GM12878 (cell line): Measurements from ENCODE around the gene SLC31A1. TPM values are rescaled to one million over a fixed set of nuclear protein-coding genes. Genes with fewer than 3 reads are reported as not detected.

ENCODE experiments used
- ATAC-seq: fragments of 200-7000 bp; cut with Tn5 transposase; 3 replicates; pipeline ENCODE4 v1.9.1; 2020; ENCODE audit warnings: mild to moderate bottlenecking, moderate library complexity
- BruUV-seq: library from RNA; stranded (reverse); fragments of 400-500 nt; replicated peaks from 2 replicates; lab custom pipeline; 2021; lab: Mats Ljungman, UMichigan
- CTCF ChIA-PET: fragments of 300-600 bp; sonication (Branson Sonifier 250); formaldehyde crosslinking; extraction: SDS; loops from one replicate; lab custom pipeline; 2021; ENCODE audit warnings: inconsistent platforms; lab: Yijun Ruan, JAX
- POLR2A ChIA-PET: fragments of 350-600 bp; formaldehyde crosslinking; extraction: SDS; loops from one replicate; lab custom pipeline; 2021; ENCODE audit warnings: inconsistent platforms; lab: Charles Lee
- RAD21 ChIA-PET: fragments of 300-600 bp; sonication (Branson Sonifier 250); formaldehyde crosslinking; loops from one replicate; lab custom pipeline; 2023; ENCODE audit warnings: antibody characterized with exemption; ENCODE audit not compliant: unreplicated experiment; lab: Charles Lee
- SMC1A ChIA-PET: fragments of 300-600 bp; sonication (Branson Sonifier 250); formaldehyde crosslinking; loops from one replicate; lab custom pipeline; 2023; ENCODE audit not compliant: unreplicated experiment, uncharacterized antibody; lab: Charles Lee
- DNase-seq: peaks from one replicate; pipeline ENCODE4 v3.0.0-alpha.2; 2011; ENCODE audit warnings: low read depth, low spot score
- FAIRE-seq: peaks from 3 replicates; lab custom pipeline; 2011; peaks lifted over from hg19 to GRCh38; lab: Jason Lieb, UNC
- H2AFZ ChIP-seq: 2 replicates; pipeline ENCODE4 v1.6.0; 2011; ENCODE audit warnings: low read depth, low read length, control low read depth; ENCODE audit not compliant: control insufficient read depth
- H3K27ac ChIP-seq: 2 replicates; pipeline ENCODE4 v1.5.1; 2011; ENCODE audit warnings: control low read depth; ENCODE audit not compliant: control insufficient read depth, insufficient read depth
- H3K27me3 ChIP-seq, 2 experiments: replicated peaks in 1 of 2; 2 replicates each; pipeline versions ENCODE4 v1.6.0 to v1.6.1; 2011; ENCODE audit warnings: low read length in 1 of 2; ENCODE audit not compliant: control insufficient read depth in 2 of 2, insufficient read depth in 2 of 2
- H3K36me3 ChIP-seq, 2 experiments: 2 replicates each; pipeline ENCODE4 v1.5.1; 2011; ENCODE audit warnings: low read length in 1 of 2; ENCODE audit not compliant: control insufficient read depth in 2 of 2, insufficient read depth in 2 of 2
- H3K4me1 ChIP-seq: 2 replicates; pipeline ENCODE4 v1.6.1; 2011; ENCODE audit warnings: mild to moderate bottlenecking, low read length, moderate library complexity, mixed read lengths; ENCODE audit not compliant: control insufficient read depth, insufficient read depth
- H3K4me2 ChIP-seq: 2 replicates; pipeline ENCODE4 v1.6.0; 2011; ENCODE audit warnings: control low read depth; ENCODE audit not compliant: control insufficient read depth, insufficient read depth
- H3K4me3 ChIP-seq: fragments of 200-600 bp; sonication (generic); 2 replicates; pipeline ENCODE4 v1.5.1; 2016
- H3K79me2 ChIP-seq: 2 replicates; pipeline ENCODE4 v1.6.0; 2011; ENCODE audit warnings: low read length; ENCODE audit not compliant: control insufficient read depth, insufficient read depth
- H3K9ac ChIP-seq: 2 replicates; pipeline ENCODE4 v1.8.0; 2011; ENCODE audit warnings: low read length, control low read depth, mixed read lengths; ENCODE audit not compliant: control insufficient read depth, insufficient read depth
- H3K9me3 ChIP-seq: replicated peaks from 3 replicates; pipeline ENCODE4 v1.5.1; 2011; ENCODE audit warnings: mild to moderate bottlenecking, low read length; ENCODE audit not compliant: control insufficient read depth, insufficient read depth
- H4K20me1 ChIP-seq: 2 replicates; pipeline ENCODE4 v1.6.0; 2011; ENCODE audit not compliant: control insufficient read depth, insufficient read depth
- HDGF ChIP-seq: fragments of 450-650 bp; IDR thresholded peaks from 2 replicates; pipeline ENCODE4 v1.6.1; 2016; ENCODE audit warnings: antibody characterized with exemption
- NRF1 ChIP-seq: conservative IDR thresholded peaks from 2 replicates; pipeline ENCODE4 v1.6.1; 2011; ENCODE audit warnings: mild to moderate bottlenecking, low read depth, low read length, improper control_type of control experiment
- WGBS: methylation state at CpG from one replicate; pipeline ENCODE4 v1.1.6; 2016; ENCODE audit warnings: low lambda C conversion rate; ENCODE audit not compliant: insufficient replicate concordance, insufficient coverage; ENCODE audit errors: missing lambda C conversion rate; 5-methylcytosine and 5-hydroxymethylcytosine counted together
- in situ Hi-C: fragments of 300-500 bp; cut with MboI; formaldehyde crosslinking; loops from 9 replicates; pipeline ENCODE4 v1.14.3; 2018; ENCODE audit warnings: mixed read lengths
- intact Hi-C: fragments of 100-400 bp; cut with micrococcal nuclease; formaldehyde crosslinking; loops from one replicate; pipeline ENCODE4 v1.14.2; 2022; ENCODE audit not compliant: unreplicated experiment
- polyA plus RNA-seq, 11 experiments: library from polyadenylated mRNA; depleted of rRNA in 4 of 11; unstranded in 6 of 11; stranded (reverse) in 5 of 11; fragments of >200 nt; fragmentation: Nextera tagmentation in 4 of 11; fragmentation: Illumina TruSeq in 1 of 11; extraction: Ambion mirVana in 4 of 11; extraction: Trizol in 1 of 11; gene quantifications; 1 replicate in 1 of 11; 2 replicates in 10 of 11; pipeline versions ENCODE4 v1.2.1 to v1.2.3, GENCODE V29; 2011 to 2016; ENCODE audit warnings: inconsistent platforms in 2 of 11, missing spikeins in 2 of 11, low read depth in 1 of 11
- total RNA-seq, 4 experiments: library from RNA; depleted of rRNA in 3 of 4; stranded (reverse); fragments of >200 nt in 3 of 4; fragmentation: Illumina TruSeq in 1 of 4; extraction: Trizol in 1 of 4; gene quantifications; 2 replicates each; pipeline versions ENCODE4 v1.2.1 to v1.2.3, GENCODE V29; 2013 to 2021
- TF ChIP-seq, protein P1 (sequence below): IDR thresholded peaks from 2 replicates; pipeline ENCODE4 v1.6.1; 2011; ENCODE audit warnings: borderline replicate concordance, low read depth, mild to moderate bottlenecking, moderate library complexity, low read length; ENCODE audit not compliant: insufficient read depth, poor library complexity, severe bottlenecking
- TF ChIP-seq, protein P2 (sequence below): IDR thresholded peaks from 2 replicates; pipeline ENCODE4 v1.6.1; 2012; ENCODE audit warnings: low read length, inconsistent platforms
- TF ChIP-seq, protein P3 (sequence below): IDR thresholded peaks from 2 replicates; pipeline ENCODE4 v1.6.1; 2012; ENCODE audit warnings: improper control_type of control experiment, low read depth, low read length; ENCODE audit not compliant: insufficient replicate concordance
- TF ChIP-seq, protein P4 (sequence below): fragments of 450-650 bp; IDR thresholded peaks from 2 replicates; pipeline ENCODE4 v1.6.1; 2017; ENCODE audit warnings: mild to moderate bottlenecking, moderate library complexity
- TF ChIP-seq, protein P5 (sequence below): IDR thresholded peaks from 2 replicates; pipeline ENCODE4 v1.6.1; 2012; ENCODE audit warnings: low read depth, low read length, improper control_type of control experiment

The SLC31A1 gene
- total and polyA plus RNA-seq, 10 of the 15 experiments (the other 5 are each of a cell fraction or from before 2014, with no cell fraction given), result 7.3 to 16.2 (median 10.5) TPM

DNA sequence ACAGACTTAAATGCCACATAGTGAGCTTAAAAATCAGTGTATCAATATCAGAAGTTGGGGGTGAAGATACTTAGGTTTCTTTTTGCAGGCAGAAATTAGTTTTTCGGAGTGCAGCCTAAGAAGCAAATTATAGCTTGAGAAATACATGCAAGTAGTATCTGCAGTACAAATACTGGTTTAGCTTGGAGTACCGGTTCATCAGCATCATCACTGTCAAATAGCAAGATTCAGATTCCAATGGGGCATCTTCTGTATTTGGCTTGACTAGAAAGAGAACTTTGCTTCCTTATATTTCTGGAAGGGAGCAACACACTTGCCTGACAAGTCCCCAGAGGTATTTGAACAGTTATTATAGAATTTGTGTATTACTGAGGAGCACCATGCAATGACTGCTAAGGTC, 19.8 kb downstream of the SLC31A1 start:
- no peak for FAIRE-seq
- ChIA-PET SMC1A (interaction anchor here (1.2 to 4.4 kb wide), 2 partner anchors 20 to 67 kb away, joined by 3 to 14 read pairs; partner anchors contain the start of genes FKBP15 and SLC31A1), RAD21 (no interaction called here), CTCF (no interaction called here), POLR2A (interaction anchor here (0.7 kb wide), 1 partner anchor 730 kb away, joined by 4 read pairs; no protein-coding TSS in a partner anchor)
- Histone ChIP-seq H3K4me2 (no peak overlapping the region), H3K36me3 (no peaks in the 10 kb centered on the region), H3K79me2 (no peaks in the 10 kb centered on the region; the same call in none of the 2 replicates), H4K20me1 (no peaks in the 10 kb centered on the region), H3K9me3 (no peaks in the 10 kb centered on the region), H2AFZ (no peak overlapping the region), H3K27me3 (no peaks in the 10 kb centered on the region), H3K4me3 (no peak overlapping the region), H3K4me1 (peaks cover 6% of the 10 kb centered on the region; the same call in 1 of the 2 replicates), H3K9ac (no peak overlapping the region), H3K27ac (no peak overlapping the region)
- in situ Hi-C loops, result no loop called here
- intact Hi-C loops, result no loop called here
- ATAC-seq, result no peak
- WGBS, result 100% methylated on average over 2 of the region's 2 CpGs
- no TSS peak for BruUV-seq
- no peak for DNase-seq
- TF ChIP-seq HDGF, result no peak
- TF ChIP-seq, protein P1, sequence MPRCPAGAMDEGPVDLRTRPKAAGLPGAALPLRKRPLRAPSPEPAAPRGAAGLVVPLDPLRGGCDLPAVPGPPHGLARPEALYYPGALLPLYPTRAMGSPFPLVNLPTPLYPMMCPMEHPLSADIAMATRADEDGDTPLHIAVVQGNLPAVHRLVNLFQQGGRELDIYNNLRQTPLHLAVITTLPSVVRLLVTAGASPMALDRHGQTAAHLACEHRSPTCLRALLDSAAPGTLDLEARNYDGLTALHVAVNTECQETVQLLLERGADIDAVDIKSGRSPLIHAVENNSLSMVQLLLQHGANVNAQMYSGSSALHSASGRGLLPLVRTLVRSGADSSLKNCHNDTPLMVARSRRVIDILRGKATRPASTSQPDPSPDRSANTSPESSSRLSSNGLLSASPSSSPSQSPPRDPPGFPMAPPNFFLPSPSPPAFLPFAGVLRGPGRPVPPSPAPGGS, result no peak
- TF ChIP-seq, protein P2, sequence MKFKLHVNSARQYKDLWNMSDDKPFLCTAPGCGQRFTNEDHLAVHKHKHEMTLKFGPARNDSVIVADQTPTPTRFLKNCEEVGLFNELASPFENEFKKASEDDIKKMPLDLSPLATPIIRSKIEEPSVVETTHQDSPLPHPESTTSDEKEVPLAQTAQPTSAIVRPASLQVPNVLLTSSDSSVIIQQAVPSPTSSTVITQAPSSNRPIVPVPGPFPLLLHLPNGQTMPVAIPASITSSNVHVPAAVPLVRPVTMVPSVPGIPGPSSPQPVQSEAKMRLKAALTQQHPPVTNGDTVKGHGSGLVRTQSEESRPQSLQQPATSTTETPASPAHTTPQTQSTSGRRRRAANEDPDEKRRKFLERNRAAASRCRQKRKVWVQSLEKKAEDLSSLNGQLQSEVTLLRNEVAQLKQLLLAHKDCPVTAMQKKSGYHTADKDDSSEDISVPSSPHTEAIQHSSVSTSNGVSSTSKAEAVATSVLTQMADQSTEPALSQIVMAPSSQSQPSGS, result no peak
- TF ChIP-seq, protein P3, sequence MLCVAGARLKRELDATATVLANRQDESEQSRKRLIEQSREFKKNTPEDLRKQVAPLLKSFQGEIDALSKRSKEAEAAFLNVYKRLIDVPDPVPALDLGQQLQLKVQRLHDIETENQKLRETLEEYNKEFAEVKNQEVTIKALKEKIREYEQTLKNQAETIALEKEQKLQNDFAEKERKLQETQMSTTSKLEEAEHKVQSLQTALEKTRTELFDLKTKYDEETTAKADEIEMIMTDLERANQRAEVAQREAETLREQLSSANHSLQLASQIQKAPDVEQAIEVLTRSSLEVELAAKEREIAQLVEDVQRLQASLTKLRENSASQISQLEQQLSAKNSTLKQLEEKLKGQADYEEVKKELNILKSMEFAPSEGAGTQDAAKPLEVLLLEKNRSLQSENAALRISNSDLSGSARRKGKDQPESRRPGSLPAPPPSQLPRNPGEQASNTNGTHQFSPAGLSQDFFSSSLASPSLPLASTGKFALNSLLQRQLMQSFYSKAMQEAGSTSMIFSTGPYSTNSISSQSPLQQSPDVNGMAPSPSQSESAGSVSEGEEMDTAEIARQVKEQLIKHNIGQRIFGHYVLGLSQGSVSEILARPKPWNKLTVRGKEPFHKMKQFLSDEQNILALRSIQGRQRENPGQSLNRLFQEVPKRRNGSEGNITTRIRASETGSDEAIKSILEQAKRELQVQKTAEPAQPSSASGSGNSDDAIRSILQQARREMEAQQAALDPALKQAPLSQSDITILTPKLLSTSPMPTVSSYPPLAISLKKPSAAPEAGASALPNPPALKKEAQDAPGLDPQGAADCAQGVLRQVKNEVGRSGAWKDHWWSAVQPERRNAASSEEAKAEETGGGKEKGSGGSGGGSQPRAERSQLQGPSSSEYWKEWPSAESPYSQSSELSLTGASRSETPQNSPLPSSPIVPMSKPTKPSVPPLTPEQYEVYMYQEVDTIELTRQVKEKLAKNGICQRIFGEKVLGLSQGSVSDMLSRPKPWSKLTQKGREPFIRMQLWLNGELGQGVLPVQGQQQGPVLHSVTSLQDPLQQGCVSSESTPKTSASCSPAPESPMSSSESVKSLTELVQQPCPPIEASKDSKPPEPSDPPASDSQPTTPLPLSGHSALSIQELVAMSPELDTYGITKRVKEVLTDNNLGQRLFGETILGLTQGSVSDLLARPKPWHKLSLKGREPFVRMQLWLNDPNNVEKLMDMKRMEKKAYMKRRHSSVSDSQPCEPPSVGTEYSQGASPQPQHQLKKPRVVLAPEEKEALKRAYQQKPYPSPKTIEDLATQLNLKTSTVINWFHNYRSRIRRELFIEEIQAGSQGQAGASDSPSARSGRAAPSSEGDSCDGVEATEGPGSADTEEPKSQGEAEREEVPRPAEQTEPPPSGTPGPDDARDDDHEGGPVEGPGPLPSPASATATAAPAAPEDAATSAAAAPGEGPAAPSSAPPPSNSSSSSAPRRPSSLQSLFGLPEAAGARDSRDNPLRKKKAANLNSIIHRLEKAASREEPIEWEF, result no peak
- TF ChIP-seq NRF1, result no peak
- TF ChIP-seq, protein P4, sequence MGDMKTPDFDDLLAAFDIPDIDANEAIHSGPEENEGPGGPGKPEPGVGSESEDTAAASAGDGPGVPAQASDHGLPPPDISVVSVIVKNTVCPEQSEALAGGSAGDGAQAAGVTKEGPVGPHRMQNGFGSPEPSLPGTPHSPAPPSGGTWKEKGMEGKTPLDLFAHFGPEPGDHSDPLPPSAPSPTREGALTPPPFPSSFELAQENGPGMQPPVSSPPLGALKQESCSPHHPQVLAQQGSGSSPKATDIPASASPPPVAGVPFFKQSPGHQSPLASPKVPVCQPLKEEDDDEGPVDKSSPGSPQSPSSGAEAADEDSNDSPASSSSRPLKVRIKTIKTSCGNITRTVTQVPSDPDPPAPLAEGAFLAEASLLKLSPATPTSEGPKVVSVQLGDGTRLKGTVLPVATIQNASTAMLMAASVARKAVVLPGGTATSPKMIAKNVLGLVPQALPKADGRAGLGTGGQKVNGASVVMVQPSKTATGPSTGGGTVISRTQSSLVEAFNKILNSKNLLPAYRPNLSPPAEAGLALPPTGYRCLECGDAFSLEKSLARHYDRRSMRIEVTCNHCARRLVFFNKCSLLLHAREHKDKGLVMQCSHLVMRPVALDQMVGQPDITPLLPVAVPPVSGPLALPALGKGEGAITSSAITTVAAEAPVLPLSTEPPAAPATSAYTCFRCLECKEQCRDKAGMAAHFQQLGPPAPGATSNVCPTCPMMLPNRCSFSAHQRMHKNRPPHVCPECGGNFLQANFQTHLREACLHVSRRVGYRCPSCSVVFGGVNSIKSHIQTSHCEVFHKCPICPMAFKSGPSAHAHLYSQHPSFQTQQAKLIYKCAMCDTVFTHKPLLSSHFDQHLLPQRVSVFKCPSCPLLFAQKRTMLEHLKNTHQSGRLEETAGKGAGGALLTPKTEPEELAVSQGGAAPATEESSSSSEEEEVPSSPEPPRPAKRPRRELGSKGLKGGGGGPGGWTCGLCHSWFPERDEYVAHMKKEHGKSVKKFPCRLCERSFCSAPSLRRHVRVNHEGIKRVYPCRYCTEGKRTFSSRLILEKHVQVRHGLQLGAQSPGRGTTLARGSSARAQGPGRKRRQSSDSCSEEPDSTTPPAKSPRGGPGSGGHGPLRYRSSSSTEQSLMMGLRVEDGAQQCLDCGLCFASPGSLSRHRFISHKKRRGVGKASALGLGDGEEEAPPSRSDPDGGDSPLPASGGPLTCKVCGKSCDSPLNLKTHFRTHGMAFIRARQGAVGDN, result no peak
- TF ChIP-seq, protein P5, sequence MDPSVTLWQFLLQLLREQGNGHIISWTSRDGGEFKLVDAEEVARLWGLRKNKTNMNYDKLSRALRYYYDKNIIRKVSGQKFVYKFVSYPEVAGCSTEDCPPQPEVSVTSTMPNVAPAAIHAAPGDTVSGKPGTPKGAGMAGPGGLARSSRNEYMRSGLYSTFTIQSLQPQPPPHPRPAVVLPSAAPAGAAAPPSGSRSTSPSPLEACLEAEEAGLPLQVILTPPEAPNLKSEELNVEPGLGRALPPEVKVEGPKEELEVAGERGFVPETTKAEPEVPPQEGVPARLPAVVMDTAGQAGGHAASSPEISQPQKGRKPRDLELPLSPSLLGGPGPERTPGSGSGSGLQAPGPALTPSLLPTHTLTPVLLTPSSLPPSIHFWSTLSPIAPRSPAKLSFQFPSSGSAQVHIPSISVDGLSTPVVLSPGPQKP, result no peak
